Measurements from ENCODE around the gene PPP1R1C. TPM values are rescaled to one million over a fixed set of nuclear protein-coding genes. Genes with fewer than 3 reads are reported as not detected.

The PPP1R1C gene
- polyA plus RNA-seq, 4 donors = 0.33 to 2.4 TPM; not detected in 2

DNA sequence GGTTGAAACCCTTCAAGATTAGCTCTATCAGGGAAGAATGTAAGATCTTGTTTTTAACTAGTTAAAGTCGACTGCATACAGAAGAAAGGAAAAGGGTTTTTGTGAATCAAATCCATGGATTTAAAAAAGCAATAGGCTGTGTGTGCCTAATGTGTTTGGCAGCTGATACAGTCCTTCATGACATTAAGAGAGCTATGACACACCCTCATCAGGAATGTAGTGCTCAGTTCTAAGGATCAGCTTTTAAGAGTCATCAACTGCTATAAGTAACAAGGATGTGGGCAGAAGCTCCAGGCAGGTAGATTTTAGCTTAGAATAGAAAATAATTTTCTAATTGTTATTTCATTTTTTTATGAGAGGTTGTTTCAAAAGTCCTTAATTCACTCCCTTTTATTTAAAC is 52.9 kb downstream of the PPP1R1C start:
- no peak for FAIRE-seq
- H3K36me3 ChIP-seq (ENCODE audit: control insufficient read depth in 3 of 3, insufficient read depth in 2 of 3, low read depth in 1 of 3, low read length in 3 of 3) = no peaks in the 10 kb centered on the region
- peak; percentile 12 to 31 for DNase-seq
- no peaks in the 10 kb centered on the region for H3K9me3 ChIP-seq (ENCODE audit: control insufficient read depth in 2 of 2, insufficient read depth in 1 of 2, low read depth in 1 of 2, low read length in 1 of 2)
- H3K4me3 ChIP-seq (ENCODE audit: low read depth in 1 of 3, low read length in 3 of 3) = no peak overlapping the region
- WGBS, 3 donors = 33 to 39% (median 33%) methylated on average over 1 of the region's 1 CpG
- no peaks in the 10 kb centered on the region for H3K4me1 ChIP-seq (ENCODE audit: control insufficient read depth in 3 of 3, insufficient read depth in 2 of 3, low read depth in 1 of 3, low read length in 2 of 3)
- no peak overlapping the region for H3K27ac ChIP-seq (ENCODE audit: low read depth in 1 of 3, low read length in 2 of 3)
- no peaks in the 10 kb centered on the region for H3K27me3 ChIP-seq (ENCODE audit: control insufficient read depth in 3 of 3, insufficient read depth in 3 of 3, low read length in 3 of 3)

GRCh38 chr2:182043021-182043420 is 57.4 kb downstream of the PPP1R1C start:
- DNase-seq = no peak
- WGBS, 3 donors = 54 to 76% (median 60%) methylated on average over 1 of the region's 1 CpG

DNA sequence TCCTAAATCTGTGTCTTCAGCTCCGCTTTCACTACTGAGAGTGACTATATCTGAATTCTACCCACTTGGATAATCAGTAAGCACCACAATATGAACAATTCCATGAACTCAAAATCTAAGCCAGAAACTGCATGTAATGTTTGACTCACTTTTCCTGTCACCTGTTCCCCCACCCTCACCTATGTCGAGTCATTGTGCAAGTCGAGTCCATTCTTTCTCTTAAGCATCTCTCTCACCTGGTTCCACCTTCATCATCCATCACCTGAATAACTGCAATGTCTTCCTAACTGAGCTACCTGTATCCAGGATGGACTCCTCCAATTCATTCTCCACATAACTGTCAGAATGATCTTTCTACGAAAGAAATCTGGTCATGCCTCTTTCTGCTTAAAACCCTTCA is 58.2 kb downstream of the PPP1R1C start:
- FAIRE-seq (no peak), DNase-seq (no peak)
- Histone ChIP-seq H3K4me3 (ENCODE audit: low read depth in 1 of 3, low read length in 3 of 3) (no peak overlapping the region), H3K27ac (ENCODE audit: low read depth in 1 of 3, low read length in 2 of 3) (no peak overlapping the region), H3K36me3 (ENCODE audit: control insufficient read depth in 3 of 3, insufficient read depth in 2 of 3, low read depth in 1 of 3, low read length in 3 of 3) (no peaks in the 10 kb centered on the region), H3K9me3 (ENCODE audit: control insufficient read depth in 2 of 2, insufficient read depth in 1 of 2, low read depth in 1 of 2, low read length in 1 of 2) (no peaks in the 10 kb centered on the region), H3K27me3 (ENCODE audit: control insufficient read depth in 3 of 3, insufficient read depth in 3 of 3, low read length in 3 of 3) (no peaks in the 10 kb centered on the region), H3K4me1 (ENCODE audit: control insufficient read depth in 3 of 3, insufficient read depth in 2 of 3, low read depth in 1 of 3, low read length in 2 of 3) (no peaks in the 10 kb centered on the region)
- WGBS, 3 donors = 88 to 94% (median 92%) methylated on average over 4 of the region's 4 CpGs

More at GRCh38 chr2:182043021-182043420, 57.4 kb downstream of the PPP1R1C start:
- Histone ChIP-seq H3K27ac (ENCODE audit: low read depth in 1 of 3, low read length in 2 of 3) (no peak overlapping the region), H3K9me3 (ENCODE audit: control insufficient read depth in 2 of 2, insufficient read depth in 1 of 2, low read depth in 1 of 2, low read length in 1 of 2) (no peaks in the 10 kb centered on the region), H3K4me3 (ENCODE audit: low read depth in 1 of 3, low read length in 3 of 3) (no peak overlapping the region), H3K36me3 (ENCODE audit: control insufficient read depth in 3 of 3, insufficient read depth in 2 of 3, low read depth in 1 of 3, low read length in 3 of 3) (no peaks in the 10 kb centered on the region), H3K4me1 (ENCODE audit: control insufficient read depth in 3 of 3, insufficient read depth in 2 of 3, low read depth in 1 of 3, low read length in 2 of 3) (no peaks in the 10 kb centered on the region), H3K27me3 (ENCODE audit: control insufficient read depth in 3 of 3, insufficient read depth in 3 of 3, low read length in 3 of 3) (no peaks in the 10 kb centered on the region)
- FAIRE-seq = no peak

DNA sequence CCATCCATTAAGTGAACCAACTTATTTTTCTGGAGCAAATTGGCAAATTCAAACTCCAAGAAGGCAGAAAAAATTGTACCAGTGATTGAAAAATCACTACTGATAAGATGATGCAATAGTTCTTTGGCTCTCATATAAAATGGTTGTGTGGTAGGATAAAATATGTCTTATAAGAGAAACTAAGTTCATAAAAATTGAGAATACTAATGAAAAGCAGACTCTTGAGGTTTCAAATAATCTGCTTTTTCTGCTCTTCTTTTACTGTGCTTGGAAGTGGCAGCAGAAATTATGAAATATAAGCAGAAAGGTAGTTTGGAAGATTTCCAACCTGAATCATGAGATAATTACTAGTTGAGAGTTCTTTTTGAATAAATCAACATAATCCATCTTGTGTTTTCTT is 61.9 kb downstream of the PPP1R1C start:
- Histone ChIP-seq H3K4me3 (ENCODE audit: low read depth in 1 of 3, low read length in 3 of 3) (no peak overlapping the region), H3K4me1 (ENCODE audit: control insufficient read depth in 3 of 3, insufficient read depth in 2 of 3, low read depth in 1 of 3, low read length in 2 of 3) (no peaks in the 10 kb centered on the region), H3K27ac (ENCODE audit: low read depth in 1 of 3, low read length in 2 of 3) (no peak overlapping the region), H3K27me3 (ENCODE audit: control insufficient read depth in 3 of 3, insufficient read depth in 3 of 3, low read length in 3 of 3) (no peaks in the 10 kb centered on the region), H3K36me3 (ENCODE audit: control insufficient read depth in 3 of 3, insufficient read depth in 2 of 3, low read depth in 1 of 3, low read length in 3 of 3) (no peaks in the 10 kb centered on the region), H3K9me3 (ENCODE audit: control insufficient read depth in 2 of 2, insufficient read depth in 1 of 2, low read depth in 1 of 2, low read length in 1 of 2) (no peaks in the 10 kb centered on the region)
- DNase-seq (no peak), FAIRE-seq (no peak)

DNA sequence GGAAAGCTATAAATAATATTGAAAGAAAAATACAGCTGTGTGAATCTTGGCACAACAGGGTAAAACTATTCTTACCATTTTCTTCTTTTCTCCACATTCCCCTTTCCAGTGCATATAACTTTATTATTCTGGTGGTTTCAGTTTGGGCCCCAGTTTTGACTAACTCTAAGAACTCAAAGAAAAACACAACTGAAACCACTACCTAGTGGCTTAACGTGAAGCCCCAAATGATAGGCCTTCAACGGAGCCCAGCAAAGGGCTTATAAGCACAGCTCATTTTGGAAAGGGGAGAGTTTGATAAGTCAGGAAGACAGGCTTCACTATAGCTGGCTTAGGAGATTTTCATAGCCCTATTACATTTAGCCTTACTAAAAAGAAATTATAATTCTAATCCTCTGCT is 62.4 kb downstream of the PPP1R1C start:
- no peaks in the 10 kb centered on the region for H3K27me3 ChIP-seq (ENCODE audit: control insufficient read depth in 3 of 3, insufficient read depth in 3 of 3, low read length in 3 of 3)
- FAIRE-seq = no peak
- no peaks in the 10 kb centered on the region for H3K9me3 ChIP-seq (ENCODE audit: control insufficient read depth in 2 of 2, insufficient read depth in 1 of 2, low read depth in 1 of 2, low read length in 1 of 2)
- no peak overlapping the region for H3K27ac ChIP-seq (ENCODE audit: low read depth in 1 of 3, low read length in 2 of 3)
- H3K4me3 ChIP-seq (ENCODE audit: low read depth in 1 of 3, low read length in 3 of 3) = no peak overlapping the region
- no peaks in the 10 kb centered on the region for H3K4me1 ChIP-seq (ENCODE audit: control insufficient read depth in 3 of 3, insufficient read depth in 2 of 3, low read depth in 1 of 3, low read length in 2 of 3)
- H3K36me3 ChIP-seq (ENCODE audit: control insufficient read depth in 3 of 3, insufficient read depth in 2 of 3, low read depth in 1 of 3, low read length in 3 of 3) = no peaks in the 10 kb centered on the region
- 79 to 84% (median 81%) methylated on average over 2 of the region's 2 CpGs for WGBS, 3 donors
- no peak for DNase-seq

DNA sequence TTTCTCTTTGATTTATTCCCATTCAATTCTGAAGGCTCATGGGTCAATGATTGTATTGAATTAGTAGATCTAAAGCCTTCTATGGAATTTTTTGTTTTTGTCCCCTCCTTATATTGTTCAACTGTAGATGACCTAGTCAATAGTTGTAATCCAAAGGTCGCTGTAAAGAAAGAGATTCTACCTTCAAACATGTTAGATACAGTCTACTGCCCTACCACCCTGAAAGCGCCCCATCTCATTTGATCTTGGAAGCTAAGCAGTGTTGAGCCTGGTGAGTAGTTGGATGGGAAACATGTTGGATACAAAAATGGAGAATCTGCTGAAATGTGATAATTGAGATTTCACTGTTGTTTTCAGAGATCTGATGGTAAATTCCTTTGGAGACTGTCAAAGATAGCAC is 63.0 kb downstream of the PPP1R1C start:
- no peak for FAIRE-seq
- Histone ChIP-seq H3K4me3 (ENCODE audit: low read depth in 1 of 3, low read length in 3 of 3) (no peak overlapping the region), H3K36me3 (ENCODE audit: control insufficient read depth in 3 of 3, insufficient read depth in 2 of 3, low read depth in 1 of 3, low read length in 3 of 3) (no peaks in the 10 kb centered on the region), H3K27me3 (ENCODE audit: control insufficient read depth in 3 of 3, insufficient read depth in 3 of 3, low read length in 3 of 3) (no peaks in the 10 kb centered on the region), H3K4me1 (ENCODE audit: control insufficient read depth in 3 of 3, insufficient read depth in 2 of 3, low read depth in 1 of 3, low read length in 2 of 3) (no peaks in the 10 kb centered on the region), H3K27ac (ENCODE audit: low read depth in 1 of 3, low read length in 2 of 3) (no peak overlapping the region), H3K9me3 (ENCODE audit: control insufficient read depth in 2 of 2, insufficient read depth in 1 of 2, low read depth in 1 of 2, low read length in 1 of 2) (no peaks in the 10 kb centered on the region)
- DNase-seq = no peak
- 83 to 91% (median 86%) methylated on average over 2 of the region's 2 CpGs for WGBS, 3 donors

GRCh38 chr2:182049372-182050148 is 63.9 kb downstream of the PPP1R1C start:
- no peak overlapping the region for H3K4me3 ChIP-seq (ENCODE audit: low read depth in 1 of 3, low read length in 3 of 3)
- no peaks in the 10 kb centered on the region for H3K9me3 ChIP-seq (ENCODE audit: control insufficient read depth in 2 of 2, insufficient read depth in 1 of 2, low read depth in 1 of 2, low read length in 1 of 2)
- H3K4me1 ChIP-seq (ENCODE audit: control insufficient read depth in 3 of 3, insufficient read depth in 2 of 3, low read depth in 1 of 3, low read length in 2 of 3) = no peaks in the 10 kb centered on the region
- 67 to 88% (median 77%) methylated on average over 3 of the region's 3 CpGs for WGBS, 3 donors
- H3K36me3 ChIP-seq (ENCODE audit: control insufficient read depth in 3 of 3, insufficient read depth in 2 of 3, low read depth in 1 of 3, low read length in 3 of 3) = no peaks in the 10 kb centered on the region
- H3K27me3 ChIP-seq (ENCODE audit: control insufficient read depth in 3 of 3, insufficient read depth in 3 of 3, low read length in 3 of 3) = no peaks in the 10 kb centered on the region
- DNase-seq = no peak
- no peak for FAIRE-seq
- no peak overlapping the region for H3K27ac ChIP-seq (ENCODE audit: low read depth in 1 of 3, low read length in 2 of 3)

- H3K4me1 ChIP-seq (ENCODE audit: control insufficient read depth in 3 of 3, insufficient read depth in 2 of 3, low read depth in 1 of 3, low read length in 2 of 3) = no peaks in the 10 kb centered on the region
- no peaks in the 10 kb centered on the region for H3K9me3 ChIP-seq (ENCODE audit: control insufficient read depth in 2 of 2, insufficient read depth in 1 of 2, low read depth in 1 of 2, low read length in 1 of 2)
- no peaks in the 10 kb centered on the region for H3K27me3 ChIP-seq (ENCODE audit: control insufficient read depth in 3 of 3, insufficient read depth in 3 of 3, low read length in 3 of 3)
- H3K27ac ChIP-seq (ENCODE audit: low read depth in 1 of 3, low read length in 2 of 3) = no peak overlapping the region
- no peaks in the 10 kb centered on the region for H3K36me3 ChIP-seq (ENCODE audit: control insufficient read depth in 3 of 3, insufficient read depth in 2 of 3, low read depth in 1 of 3, low read length in 3 of 3)
- DNase-seq = no peak
- 78 to 84% (median 80%) methylated on average over 4 of the region's 4 CpGs for WGBS, 3 donors
- H3K4me3 ChIP-seq (ENCODE audit: low read depth in 1 of 3, low read length in 3 of 3) = no peak overlapping the region
- no peak for FAIRE-seq
Measured at GRCh38 chr2:182050333-182051135, 64.9 kb downstream of the PPP1R1C start.
